Measurements from ENCODE around the gene ENKD1.
A peak's percentile ranks its signal among the peaks of the same experiment; 100 is the strongest.

ENKD1 gene

GRCh38 chr16:67644038-67644437, 22.5 kb downstream of the ENKD1 start:
- H3K4me3 ChIP-seq (ENCODE audit: low read depth, low read length) = no peak overlapping the region
- DNase-seq (ENCODE audit: low read depth) = no peak
- TF ChIP-seq MYC (IDR thresholded peaks at IDR 0.05; ENCODE audit: low read depth, low read length) = no peak
- TF ChIP-seq POLR2A (IDR thresholded peaks at IDR 0.05; ENCODE audit: extremely low read depth, insufficient read length) = no peak

GRCh38 chr16:67641779-67642708, 24.5 kb downstream of the ENKD1 start:
- no peak for DNase-seq (ENCODE audit: low read depth)
- H3K4me3 ChIP-seq (ENCODE audit: low read depth, low read length) = no peak overlapping the region
- no peak for TF ChIP-seq MYC (IDR thresholded peaks at IDR 0.05; ENCODE audit: low read depth, low read length)
- TF ChIP-seq MAX (IDR thresholded peaks at IDR 0.05; ENCODE audit: low read depth, low read length) = peak; percentile 29; the same call in 1 of the 2 replicates

GRCh38 chr16:67637625-67638024, 28.9 kb downstream of the ENKD1 start:
- no peak overlapping the region for H3K4me3 ChIP-seq (ENCODE audit: low read depth, low read length)
- DNase-seq (ENCODE audit: low read depth) = no peak
- TF ChIP-seq POLR2A (IDR thresholded peaks at IDR 0.05; ENCODE audit: extremely low read depth, insufficient read length) (no peak), MYC (IDR thresholded peaks at IDR 0.05; ENCODE audit: low read depth, low read length) (no peak), CTCF (IDR thresholded peaks at IDR 0.05; ENCODE audit: low read depth, low read length) (no peak), MAX (IDR thresholded peaks at IDR 0.05; ENCODE audit: low read depth, low read length) (no peak)

- TF ChIP-seq CTCF (IDR thresholded peaks at IDR 0.05; ENCODE audit: low read depth, low read length) (no peak), POLR2A (IDR thresholded peaks at IDR 0.05; ENCODE audit: extremely low read depth, insufficient read length) (no peak), MAX (IDR thresholded peaks at IDR 0.05; ENCODE audit: low read depth, low read length) (no peak), MYC (IDR thresholded peaks at IDR 0.05; ENCODE audit: low read depth, low read length) (no peak)
- H3K4me3 ChIP-seq (ENCODE audit: low read depth, low read length) = no peak overlapping the region
- DNase-seq (ENCODE audit: low read depth) = no peak
Observed at GRCh38 chr16:67636713-67637112, 29.8 kb downstream of the ENKD1 start.

GRCh38 chr16:67632415-67633172, 34.0 kb downstream of the ENKD1 start:
- no peak overlapping the region for H3K4me3 ChIP-seq (ENCODE audit: low read depth, low read length)
- no peak for TF ChIP-seq POLR2A (IDR thresholded peaks at IDR 0.05; ENCODE audit: extremely low read depth, insufficient read length)
- TF ChIP-seq MAX (IDR thresholded peaks at IDR 0.05; ENCODE audit: low read depth, low read length) = no peak
- TF ChIP-seq MYC (IDR thresholded peaks at IDR 0.05; ENCODE audit: low read depth, low read length) = no peak
- TF ChIP-seq CTCF (IDR thresholded peaks at IDR 0.05; ENCODE audit: low read depth, low read length) = no peak
- DNase-seq (ENCODE audit: low read depth) = no peak

- DNase-seq (ENCODE audit: low read depth) = no peak
- H3K4me3 ChIP-seq (ENCODE audit: low read depth, low read length) = no peak overlapping the region
- TF ChIP-seq MYC (IDR thresholded peaks at IDR 0.05; ENCODE audit: low read depth, low read length) (no peak), MAX (IDR thresholded peaks at IDR 0.05; ENCODE audit: low read depth, low read length) (no peak), CTCF (IDR thresholded peaks at IDR 0.05; ENCODE audit: low read depth, low read length) (no peak), POLR2A (IDR thresholded peaks at IDR 0.05; ENCODE audit: extremely low read depth, insufficient read length) (no peak)
Observed at GRCh38 chr16:67628216-67628615, 38.3 kb downstream of the ENKD1 start.

Data from NB4 (cell line).